GM18951 (cell line): Measurements from ENCODE around the gene OR5W2.
"Not testable (repeated sequence)": the region's sequence is repeated elsewhere in the genome, so short reads cannot be mapped to it uniquely, and the experiment has no call there.

Source experiments
- POLR2A ChIP-seq: IDR thresholded peaks from 4 replicates; pipeline ENCODE4 v1.6.1; 2011; ENCODE audit warnings: mild to moderate bottlenecking; ENCODE audit not compliant: insufficient read length, insufficient read depth; ENCODE audit errors: extremely low read depth
- in situ Hi-C: fragments of 300-500 bp; cut with MboI; formaldehyde crosslinking; loops from one replicate; pipeline ENCODE4 v1.12.0; 2022; ENCODE audit warnings: low sequenced_read_pairs, mixed read lengths, inconsistent platforms; ENCODE audit not compliant: unreplicated experiment

OR5W2 gene

DNA sequence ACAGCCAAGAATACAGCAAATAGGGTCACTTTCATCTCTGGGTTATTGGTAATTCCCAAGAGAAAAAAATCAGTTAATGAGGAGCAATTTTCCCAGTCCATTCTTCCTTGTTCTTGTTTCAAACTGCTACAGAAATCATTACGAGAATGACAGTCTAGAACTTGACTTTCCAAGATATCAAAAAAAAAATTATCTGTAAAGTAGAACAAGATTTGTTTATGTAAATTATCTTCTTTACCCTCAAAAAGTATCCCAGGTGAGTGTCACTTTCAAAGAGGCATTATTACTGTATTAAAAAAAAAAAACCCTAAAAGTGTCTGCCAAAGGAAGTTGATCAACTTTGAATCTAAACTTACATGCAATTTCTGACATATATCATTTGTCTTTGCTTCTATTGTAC is at the start of gene OR5W2:
Gene OR5W2 (minus strand): TSS at position 101 of the 400 bp plus-strand sequence. CDS start 0 bp downstream, at position 101.
- TF ChIP-seq POLR2A, result no peak
- in situ Hi-C loops, result no loop called here

DNA sequence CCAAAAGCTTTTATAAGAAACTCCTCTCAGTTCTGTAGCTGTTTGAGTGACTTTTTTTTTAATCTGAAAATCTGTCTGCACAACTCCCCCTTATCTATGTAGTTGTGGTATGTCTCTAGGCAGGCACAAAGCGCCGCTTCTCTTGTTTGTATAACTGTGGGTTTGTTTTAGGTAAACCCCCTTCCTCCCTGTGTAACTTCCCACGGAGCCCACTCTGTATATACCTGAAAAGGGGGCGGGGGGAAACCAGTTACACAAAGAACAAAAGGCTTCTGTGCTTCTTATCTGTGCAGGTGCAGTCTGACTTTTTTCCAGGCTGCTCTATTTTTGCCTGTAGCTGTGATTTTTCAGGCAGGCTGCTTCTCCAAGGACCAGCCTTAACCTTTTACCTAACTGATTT is 42.1 kb upstream of the OR5W2 start:
- TF ChIP-seq POLR2A, result no peak
- in situ Hi-C loops, result no loop called here

DNA sequence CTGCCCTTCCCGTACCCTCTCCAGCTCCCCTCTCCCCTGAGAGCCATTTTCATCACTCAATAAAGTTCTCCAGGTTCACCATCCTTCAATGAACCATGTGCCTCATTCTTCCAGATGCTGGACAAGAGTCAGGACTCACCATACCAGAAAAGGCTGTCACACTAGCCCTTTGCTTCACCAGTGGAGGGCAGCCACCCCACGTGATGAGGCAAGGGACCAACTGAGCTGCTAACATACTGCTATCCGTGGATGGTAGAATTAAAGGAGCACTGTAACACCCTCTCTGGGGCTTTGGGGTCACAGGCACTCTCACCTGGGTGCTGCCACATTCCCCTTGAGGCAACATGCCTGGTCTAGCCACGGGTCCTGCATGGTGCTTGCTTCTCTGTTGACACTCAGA is 34.9 kb upstream of the OR5W2 start:
- in situ Hi-C loops, result loop anchor here (25.0 kb wide), 1 partner anchor 838 kb away; no protein-coding TSS in a partner anchor
- TF ChIP-seq POLR2A, result no peak

DNA sequence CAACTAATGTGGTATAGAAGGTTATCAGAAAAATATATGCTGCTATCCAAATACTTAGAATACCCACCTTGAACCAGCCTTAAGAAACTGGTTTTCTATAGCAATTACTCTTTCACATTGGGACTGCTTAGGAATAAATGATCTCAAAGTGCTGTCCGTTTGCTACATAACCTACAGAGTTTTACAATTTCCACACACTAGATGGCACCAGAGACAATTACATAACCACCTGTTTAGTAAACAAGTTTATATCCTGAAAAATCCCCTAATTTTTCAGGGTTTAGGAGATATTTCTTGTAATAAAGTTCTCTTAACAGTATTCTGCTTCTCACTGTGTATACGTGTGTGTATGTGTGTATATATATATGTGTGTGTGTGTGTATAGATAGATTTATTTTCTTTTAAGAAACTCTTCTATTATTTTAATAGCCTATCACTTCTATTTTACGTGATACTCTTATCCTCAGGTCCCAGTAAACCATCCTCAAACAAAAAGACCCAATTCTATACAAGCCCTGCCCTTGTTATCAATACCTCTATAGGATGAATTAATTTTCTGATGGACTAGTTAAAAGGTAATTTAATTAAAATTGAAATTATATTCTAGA is 28.5 kb upstream of the OR5W2 start:
- in situ Hi-C loops, result loop anchor here (25.0 kb wide), 1 partner anchor 844 kb away; no protein-coding TSS in a partner anchor
- TF ChIP-seq POLR2A, result no peak

DNA sequence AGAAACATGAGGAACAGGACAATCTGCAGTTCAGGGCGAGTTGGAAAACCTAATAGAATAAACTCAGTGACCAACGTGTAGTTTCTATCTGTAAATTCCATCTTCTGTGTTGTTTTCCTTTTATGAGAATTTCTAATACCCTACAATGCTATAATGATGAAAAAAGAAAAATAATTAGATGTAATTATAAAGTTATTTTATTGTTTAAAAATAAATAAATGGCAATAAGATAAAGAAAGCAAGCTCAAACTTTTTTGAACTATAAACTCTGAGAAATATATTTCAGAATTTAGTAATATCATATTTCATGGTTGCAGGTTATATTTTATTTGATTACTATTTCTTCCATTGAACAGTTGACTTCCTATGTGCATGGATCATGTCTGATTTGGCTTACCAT is 21.9 kb upstream of the OR5W2 start, which contains the start of gene OR5I1:
Gene OR5I1 (minus strand): TSS at position 101 of the 400 bp plus-strand sequence. CDS start 0 bp downstream, at position 101.
- in situ Hi-C loops, result loop anchor here (25.0 kb wide), 1 partner anchor 851 kb away; no protein-coding TSS in a partner anchor
- no peak for TF ChIP-seq POLR2A

DNA sequence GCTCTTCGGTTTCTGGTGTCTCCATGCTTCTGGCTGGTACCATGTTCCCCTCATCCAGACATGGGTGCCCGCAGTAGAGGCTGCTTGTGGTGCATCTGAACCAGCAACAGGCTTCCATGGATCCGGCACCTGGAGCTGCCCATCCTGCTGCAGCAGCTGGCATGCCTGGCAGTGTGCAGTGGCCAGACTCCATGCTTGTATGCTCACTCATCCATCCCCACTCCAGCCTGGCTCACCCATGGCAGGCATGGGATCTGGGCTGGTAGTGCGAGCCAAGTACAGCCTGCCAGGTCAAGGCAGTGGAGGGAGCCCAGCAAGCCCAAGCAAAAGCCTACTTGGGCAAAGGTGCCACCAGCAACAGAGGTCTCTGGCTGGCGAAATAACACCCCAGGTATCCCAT is 6.2 kb upstream of the OR5W2 start:
- in situ Hi-C loops, result no loop called here
- no peak for TF ChIP-seq POLR2A

DNA sequence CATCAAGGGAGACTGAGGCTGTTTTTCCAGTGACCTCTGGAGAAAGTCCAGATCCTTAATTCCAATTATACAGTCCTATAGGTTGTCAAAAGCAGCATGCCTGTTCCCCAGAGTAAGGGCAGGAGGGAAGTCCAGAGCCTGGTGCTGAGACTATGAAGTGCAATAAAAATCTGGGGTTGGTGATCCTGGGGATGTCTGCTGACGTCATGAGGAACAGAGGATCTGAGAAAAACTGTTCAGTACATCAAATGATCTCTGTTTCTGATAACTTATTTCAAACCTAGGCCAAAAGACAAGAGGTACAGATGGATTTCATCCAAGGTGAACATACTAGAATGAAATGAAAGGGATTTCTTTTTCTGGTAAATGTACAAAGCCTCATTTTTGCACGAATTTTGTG is 12.1 kb downstream of the OR5W2 start:
- TF ChIP-seq POLR2A, result no peak
- in situ Hi-C loops, result no loop called here

DNA sequence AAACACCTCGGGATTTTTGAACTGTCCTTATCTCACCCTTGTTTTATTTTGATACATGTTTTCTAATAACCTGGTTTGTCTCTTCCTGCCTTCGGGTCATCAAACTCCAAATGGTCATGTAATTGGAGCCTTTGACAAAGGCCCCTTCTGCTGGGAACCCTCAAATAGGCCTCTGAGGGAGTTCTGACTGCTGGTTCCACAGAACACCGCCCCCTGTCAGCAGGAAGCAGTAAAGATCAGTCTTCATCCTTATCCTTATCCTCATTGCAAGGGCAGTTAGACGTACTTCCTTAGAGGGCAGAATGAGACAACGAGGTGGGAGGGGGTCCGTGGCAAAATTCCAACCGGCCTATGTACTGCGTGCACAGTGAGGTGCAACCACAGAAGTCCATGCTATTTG is 19.2 kb downstream of the OR5W2 start:
- TF ChIP-seq POLR2A, result no peak
- in situ Hi-C loops, result no loop called here

DNA sequence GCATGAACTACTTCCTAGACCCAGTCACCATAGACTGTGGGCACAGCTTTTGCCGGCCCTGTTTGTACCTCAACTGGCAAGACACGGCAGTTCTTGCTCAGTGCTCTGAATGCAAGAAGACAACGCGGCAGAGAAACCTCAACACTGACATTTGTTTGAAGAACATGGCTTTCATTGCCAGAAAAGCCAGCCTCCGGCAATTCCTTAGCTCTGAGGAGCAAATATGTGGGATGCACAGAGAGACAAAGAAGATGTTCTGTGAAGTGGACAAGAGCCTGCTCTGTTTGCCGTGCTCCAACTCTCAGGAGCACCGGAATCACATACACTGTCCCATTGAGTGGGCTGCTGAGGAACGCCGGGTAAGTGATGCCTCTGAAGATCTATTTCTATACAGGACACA is 28.9 kb downstream of the OR5W2 start:
- in situ Hi-C loops, result not testable (repeated sequence)

DNA sequence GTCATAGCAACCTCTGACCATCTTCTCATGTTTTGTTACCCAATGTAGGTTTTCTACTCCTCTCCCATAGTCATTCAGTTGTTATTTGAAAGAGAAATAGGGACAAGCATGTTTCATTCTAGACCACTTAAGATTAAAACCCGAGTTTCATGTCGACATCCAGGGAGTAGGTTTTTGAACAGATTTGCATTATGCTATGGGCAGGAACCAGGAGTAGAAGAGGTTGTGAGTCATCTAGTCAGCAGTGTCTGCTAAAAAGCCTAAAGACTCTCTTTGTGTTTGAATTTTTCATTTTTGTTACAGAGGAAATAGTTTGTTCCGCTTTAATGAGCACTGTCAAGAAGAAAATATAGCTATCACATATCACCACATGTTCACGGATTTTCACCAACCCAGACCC is 29.4 kb downstream of the OR5W2 start:
- in situ Hi-C loops, result not testable (repeated sequence)

DNA sequence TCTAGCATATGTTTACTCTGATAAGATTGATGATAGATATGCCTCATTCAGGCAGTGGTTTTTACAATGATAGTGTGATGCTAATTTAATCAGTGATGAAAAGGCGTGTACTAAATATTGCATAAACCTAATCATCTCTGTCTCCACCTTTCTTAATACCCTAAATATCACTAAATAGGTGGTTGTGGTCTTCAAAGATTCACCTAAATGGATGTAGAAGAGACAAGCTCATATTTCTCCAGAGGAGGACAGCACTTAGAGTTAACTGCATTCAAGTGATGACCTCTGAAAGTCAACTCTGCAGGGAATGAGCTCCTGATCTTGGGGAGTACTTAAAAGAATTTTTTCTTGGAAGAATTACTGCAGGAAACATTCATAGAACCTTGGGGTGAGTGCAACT is 31.4 kb downstream of the OR5W2 start, which contains the start of gene TRIM51:
Gene TRIM51 (plus strand): TSS at position 301 of the 400 bp plus-strand sequence. CDS start 2,132 bp downstream, outside the sequence.
- in situ Hi-C loops, result not testable (repeated sequence)

DNA sequence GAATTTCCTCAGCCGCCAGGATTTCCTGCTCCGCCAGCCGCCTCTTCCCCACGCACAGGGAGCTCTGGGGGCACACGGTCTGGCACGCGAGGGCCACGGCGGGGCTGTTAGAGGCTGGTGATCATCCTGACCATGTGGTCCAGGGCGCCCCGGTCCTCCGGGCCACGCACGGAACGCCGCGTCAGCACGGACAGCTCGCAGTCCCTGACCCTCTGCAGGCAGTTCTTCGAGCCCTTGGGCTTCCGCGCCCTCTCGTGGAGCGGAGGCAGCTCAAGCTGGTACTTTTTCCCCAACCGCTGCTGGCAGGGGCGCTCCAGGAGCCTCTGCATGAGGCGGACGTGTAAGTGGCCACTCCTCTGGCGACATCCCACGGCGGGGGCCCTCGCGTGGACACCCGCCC is 41.2 kb downstream of the OR5W2 start:
- in situ Hi-C loops, result not testable (repeated sequence)

DNA sequence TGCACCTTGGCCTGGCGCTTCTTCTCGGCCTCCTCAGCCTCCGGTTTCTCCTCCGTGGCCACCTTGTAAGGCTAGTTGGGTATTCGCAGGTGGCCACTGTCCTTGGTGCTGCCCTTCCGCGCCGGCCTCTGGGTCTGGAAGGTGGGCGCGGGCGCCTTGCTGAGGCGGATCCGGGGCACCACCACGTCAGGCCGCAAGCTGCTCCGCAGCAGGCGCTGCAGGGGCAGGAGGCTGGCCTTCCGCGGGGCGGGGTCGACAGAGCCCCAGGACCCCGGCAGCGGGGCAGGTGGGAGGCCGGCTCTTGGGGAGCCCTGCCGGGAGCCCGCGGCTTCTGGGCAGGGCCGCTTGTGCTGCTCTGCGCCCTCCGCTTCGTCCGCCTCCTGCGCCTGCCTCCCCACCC is 41.7 kb downstream of the OR5W2 start:
- in situ Hi-C loops, result not testable (repeated sequence)

DNA sequence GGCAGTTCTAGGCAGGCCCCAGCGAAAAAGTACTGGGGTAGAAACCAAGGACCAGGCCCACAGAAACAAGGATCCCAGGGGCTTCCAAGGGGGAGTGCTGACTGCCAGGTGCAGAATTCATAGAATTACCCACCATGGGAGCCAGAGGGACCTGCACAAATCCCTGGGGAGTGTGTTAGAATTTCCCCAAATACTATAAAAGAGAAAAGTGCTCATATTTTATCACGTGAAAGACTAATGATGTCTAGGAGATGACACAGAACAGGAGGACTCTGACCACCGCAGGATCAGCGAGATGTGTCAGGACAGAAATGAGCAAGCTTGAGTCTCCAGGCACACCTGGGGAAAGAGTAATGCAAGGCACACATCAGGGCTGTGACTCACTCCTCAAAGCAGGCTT is 47.0 kb downstream of the OR5W2 start:
- in situ Hi-C loops, result not testable (repeated sequence)
